A549 (cell line): ENCODE measurements around the gene SH2D2A. TPM values are rescaled to one million over a fixed set of nuclear protein-coding genes. Genes with fewer than 3 reads are reported as not detected.
A peak's percentile ranks its signal among the peaks of the same experiment; 100 is the strongest.

Source experiments
- ATAC-seq, 2 experiments: fragments of 200-7000 bp in 1 of 2; fragments of >200 bp in 1 of 2; cut with Nextera tagmentation in 1 of 2; cut with Tn5 transposase in 1 of 2; 3 replicates each; pipeline versions ENCODE4 v1.8.0 to v1.9.1; 2018 to 2020; ENCODE audit warnings: mild to moderate bottlenecking in 1 of 2, moderate library complexity in 1 of 2
- CTCF ChIA-PET: fragments of 300-600 bp; sonication (Branson Sonifier 250); formaldehyde crosslinking; extraction: SDS; loops from one replicate; lab custom pipeline; 2021; ENCODE audit warnings: antibody characterized with exemption, inconsistent platforms; lab: Yijun Ruan, JAX
- POLR2A ChIA-PET: fragments of 350-600 bp; formaldehyde crosslinking; extraction: SDS; loops from one replicate; lab custom pipeline; 2021; ENCODE audit warnings: antibody characterized with exemption, inconsistent platforms; lab: Yijun Ruan, JAX
- DNase-seq, 2 experiments: peaks; one replicate each; pipeline versions ENCODE4 v3.0.0 to v3.0.0-alpha.2; 2011 to 2016; ENCODE audit warnings: low read depth in 1 of 2, low spot score in 1 of 2
- FAIRE-seq: peaks from 2 replicates; lab custom pipeline; 2011; peaks lifted over from hg19 to GRCh38; lab: Jason Lieb, UNC
- H3K27ac ChIP-seq, 2 experiments: fragments of >200 bp; sonication (Bioruptor Twin); formaldehyde crosslinking; 3 replicates each; pipeline ENCODE4 v1.5.1; 2016 to 2017
- H3K4me1 ChIP-seq: fragments of >200 bp; sonication (Bioruptor Twin); formaldehyde crosslinking; 3 replicates; pipeline ENCODE4 v1.6.1; 2016
- H3K4me2 ChIP-seq: fragments of >200 bp; sonication (Bioruptor Twin); formaldehyde crosslinking; 3 replicates; pipeline ENCODE4 v1.6.1; 2016
- H3K4me3 ChIP-seq: fragments of >200 bp; sonication (Bioruptor Twin); formaldehyde crosslinking; 3 replicates; pipeline ENCODE4 v1.5.1; 2016
- H3K9me3 ChIP-seq: fragments of >200 bp; sonication (Bioruptor Twin); formaldehyde crosslinking; 3 replicates; pipeline ENCODE4 v1.6.1; 2016
- CBX8 ChIP-seq: fragments of 200-600 bp; sonication (generic); IDR thresholded peaks from 2 replicates; pipeline ENCODE4 v1.6.1; 2016
- CTCF ChIP-seq: fragments of >200 bp; sonication (Bioruptor Twin); formaldehyde crosslinking; IDR thresholded peaks from 3 replicates; pipeline ENCODE4 v1.5.1; 2016
- ESRRA ChIP-seq: fragments of 150-350 bp; IDR thresholded peaks from 2 replicates; pipeline ENCODE4 v1.6.1; 2014; ENCODE audit warnings: mild to moderate bottlenecking, low read length, borderline replicate concordance
- FOXS1 ChIP-seq: fragments of 250-450 bp; sonication (Bioruptor Pico); IDR thresholded peaks from 2 replicates; pipeline ENCODE4 v1.5.0; 2020; ENCODE audit warnings: mild to moderate bottlenecking, moderate library complexity
- HEYL ChIP-seq: fragments of 250-450 bp; sonication (Bioruptor Pico); IDR thresholded peaks from 2 replicates; pipeline ENCODE4 v1.8.0; 2021; ENCODE audit warnings: mild to moderate bottlenecking, moderate library complexity
- HOXA7 ChIP-seq: fragments of 250-450 bp; sonication (Bioruptor Pico); IDR thresholded peaks from 2 replicates; pipeline ENCODE4 v1.5.0; 2020; ENCODE audit warnings: mild to moderate bottlenecking, moderate library complexity
- JUN ChIP-seq, 2 experiments: fragments of >200 bp; sonication (Bioruptor Twin); formaldehyde crosslinking; IDR thresholded peaks; 2 replicates in 1 of 2; 3 replicates in 1 of 2; pipeline ENCODE4 v1.6.1; 2016 to 2017
- JUNB ChIP-seq: fragments of >200 bp; sonication (Bioruptor Twin); formaldehyde crosslinking; IDR thresholded peaks from 2 replicates; pipeline ENCODE4 v1.6.1; 2016
- KDM5A ChIP-seq: fragments of 200-600 bp; sonication (generic); IDR thresholded peaks from 2 replicates; pipeline ENCODE4 v1.6.1; 2016; ENCODE audit warnings: antibody characterized with exemption, mild to moderate bottlenecking
- MAZ ChIP-seq: fragments of 150-350 bp; IDR thresholded peaks from 2 replicates; pipeline ENCODE4 v1.6.1; 2014; ENCODE audit warnings: antibody characterized with exemption, low read depth, low read length, borderline replicate concordance
- MYC ChIP-seq: IDR thresholded peaks from 2 replicates; pipeline ENCODE4 v1.6.1; 2012; ENCODE audit warnings: mild to moderate bottlenecking, inconsistent platforms, low read length, improper control_type of control experiment, borderline replicate concordance
- NPAS2 ChIP-seq: fragments of 250-450 bp; sonication (Bioruptor Pico); IDR thresholded peaks from 2 replicates; pipeline ENCODE4 v1.8.0; 2022; ENCODE audit warnings: mild to moderate bottlenecking, moderate library complexity, borderline replicate concordance
- NR3C1 ChIP-seq: fragments of >200 bp; sonication (Bioruptor Twin); formaldehyde crosslinking; IDR thresholded peaks from 3 replicates; pipeline ENCODE4 v1.6.1; 2017
- PHF8 ChIP-seq: fragments of 200-600 bp; sonication (generic); IDR thresholded peaks from 2 replicates; pipeline ENCODE4 v1.6.1; 2016; ENCODE audit warnings: low read depth, mild to moderate bottlenecking, antibody characterized with exemption, moderate library complexity, borderline replicate concordance
- POLR2A ChIP-seq: IDR thresholded peaks from 2 replicates; pipeline ENCODE4 v1.6.1; 2012; ENCODE audit warnings: mild to moderate bottlenecking, low read length
- RAD21 ChIP-seq, 2 experiments: fragments of >200 bp in 1 of 2; sonication (Bioruptor Twin) in 1 of 2; formaldehyde crosslinking in 1 of 2; IDR thresholded peaks in 1 of 2; conservative IDR thresholded peaks in 1 of 2; 2 replicates in 1 of 2; 3 replicates in 1 of 2; pipeline ENCODE4 v1.6.1; 2012 to 2018; ENCODE audit warnings: inconsistent platforms in 1 of 2
- RARB ChIP-seq: fragments of 250-450 bp; sonication (Bioruptor Pico); IDR thresholded peaks from 2 replicates; pipeline ENCODE4 v1.8.0; 2021; ENCODE audit warnings: mild to moderate bottlenecking, moderate library complexity
- RCOR1 ChIP-seq: fragments of 150-350 bp; IDR thresholded peaks from 2 replicates; pipeline ENCODE4 v1.6.1; 2014; ENCODE audit warnings: antibody characterized with exemption, low read length, low read depth
- SMC3 ChIP-seq: fragments of >200 bp; sonication (Bioruptor Twin); formaldehyde crosslinking; IDR thresholded peaks from 3 replicates; pipeline ENCODE4 v1.6.1; 2018; ENCODE audit warnings: inconsistent platforms
- ZFP36 ChIP-seq: fragments of 450-650 bp; IDR thresholded peaks from 2 replicates; pipeline ENCODE4 v1.6.1; 2014; ENCODE audit warnings: borderline replicate concordance; ENCODE audit not compliant: partially characterized antibody
- WGBS: methylation state at CpG from one replicate; pipeline ENCODE4 v1.1.6; 2017; ENCODE audit errors: missing lambda C conversion rate; 5-methylcytosine and 5-hydroxymethylcytosine counted together
- polyA plus RNA-seq, 4 experiments: library from polyadenylated mRNA; depleted of rRNA in 3 of 4; stranded (reverse); fragments of >200 nt; fragmentation: RNase III in 1 of 4; extraction: RNeasy Plus Mini Kit Qiagen cat#74134 plus additional on column Dnase treatment in 1 of 4; gene quantifications; 2 replicates in 3 of 4; 3 replicates in 1 of 4; pipeline ENCODE4 v1.2.3, GENCODE V29; 2011 to 2017
- TF ChIP-seq, protein P1 (sequence below): fragments of 200-600 bp; sonication (generic); IDR thresholded peaks from 2 replicates; pipeline ENCODE4 v1.6.1; 2016; ENCODE audit warnings: antibody characterized with exemption, mild to moderate bottlenecking, moderate library complexity

Gene SH2D2A
- polyA plus RNA-seq, 2 of the 4 experiments (the other 2 are of a cell fraction) = 1.6 to 1.8 TPM

GRCh38 chr1:156840186-156840897 is 23.7 kb upstream of the SH2D2A start:
- H3K4me1 ChIP-seq = no peaks in the 10 kb centered on the region
- H3K27ac ChIP-seq = no peak overlapping the region
- ChIA-PET POLR2A (no interaction called here), CTCF (interaction anchor here (1.4 to 12.5 kb wide), 6 partner anchors 15 to 114 kb away, joined by 3 to 289 read pairs (median 8); partner anchors contain the start of genes INSRR and NTRK1)
- DNase-seq (no peak), FAIRE-seq (no peak), ATAC-seq (no peak)
- H3K4me2 ChIP-seq = no peak overlapping the region
- 38% methylated on average over 8 of the region's 8 CpGs for WGBS
- no peak overlapping the region for H3K4me3 ChIP-seq
- no peaks in the 10 kb centered on the region for H3K9me3 ChIP-seq
- TF ChIP-seq RCOR1 = no peak
- no peak for TF ChIP-seq HEYL
- TF ChIP-seq POLR2A = no peak
- no peak for TF ChIP-seq KDM5A

DNA sequence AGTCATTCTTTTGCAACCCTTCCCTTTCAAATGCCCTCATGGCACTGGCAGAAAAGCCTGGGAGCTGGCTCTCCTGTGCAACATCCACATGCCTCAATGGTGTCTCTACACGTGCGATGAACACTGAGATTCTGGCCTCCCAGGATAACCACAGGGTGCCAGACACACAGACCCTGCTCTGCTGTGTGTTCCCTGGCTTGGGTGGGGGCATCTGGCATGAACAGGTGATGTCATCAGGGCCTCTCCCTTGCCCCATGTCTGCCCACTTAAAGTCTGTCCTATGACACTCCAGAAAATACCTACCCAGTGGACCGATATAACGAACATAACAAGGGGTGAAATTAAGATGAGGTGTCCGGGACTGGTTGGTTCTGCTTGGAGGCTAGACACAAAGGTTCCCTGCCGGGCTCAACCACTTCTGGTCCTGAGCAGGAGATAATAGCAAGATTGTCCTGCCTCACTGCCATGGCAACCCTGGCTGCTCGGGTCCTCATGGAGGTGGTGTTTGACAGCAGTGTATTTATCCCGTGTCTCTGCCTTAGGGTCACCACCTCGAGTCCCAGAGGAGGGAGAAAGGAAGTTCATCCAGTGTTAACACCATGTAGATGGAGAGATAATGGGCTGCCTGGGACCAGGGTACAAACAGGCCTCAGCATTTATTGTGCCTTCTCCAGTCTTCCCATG is 22.9 kb upstream of the SH2D2A start:
- ChIA-PET POLR2A (no interaction called here), CTCF (interaction anchor here (0.8 to 12.5 kb wide), 34 partner anchors 14 to 198 kb away, joined by 3 to 289 read pairs (median 7); partner anchors contain the start of genes INSRR, LRRC71, NTRK1 and PRCC)
- FAIRE-seq = no peak
- ATAC-seq = peak in 1 of 2 experiments; percentile 9; a peak in 2 of 6 replicates
- Histone ChIP-seq H3K9me3 (no peaks in the 10 kb centered on the region), H3K4me1 (no peaks in the 10 kb centered on the region), H3K4me3 (no peak overlapping the region), H3K4me2 (no peak overlapping the region), H3K27ac (no peak overlapping the region)
- no peak for DNase-seq
- TF ChIP-seq NR3C1 (no peak), CBX8 (no peak), PHF8 (no peak), ESRRA (no peak), FOXS1 (CRISPR knock-in tag) (no peak)
- 24% methylated on average over 9 of the region's 9 CpGs for WGBS

DNA sequence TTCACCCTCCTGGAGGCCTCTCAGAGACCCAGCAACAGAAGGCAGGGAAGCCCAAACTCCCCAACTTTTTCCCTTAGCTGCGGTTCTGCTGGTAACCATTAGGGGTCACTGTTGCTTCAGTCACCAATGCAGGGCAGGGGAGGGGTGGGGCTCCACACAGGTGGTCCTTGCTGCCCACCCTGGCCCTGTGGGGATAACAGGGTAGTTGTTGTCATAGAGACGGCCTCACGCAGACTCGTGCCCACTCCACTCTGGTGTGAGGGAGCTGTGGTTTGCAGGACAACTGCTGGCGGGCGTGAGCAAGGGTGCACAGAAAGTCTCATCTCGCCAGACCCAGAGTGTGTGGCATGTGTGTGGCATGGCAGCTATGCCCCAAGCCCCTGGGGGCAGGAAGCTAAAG is 22.3 kb upstream of the SH2D2A start:
- FAIRE-seq (no peak), DNase-seq (peak in 1 of 2 experiments; percentile 72), ATAC-seq (peak; percentile 60 to 85; a peak in 5 of 6 replicates)
- Histone ChIP-seq H3K27ac (no peak overlapping the region), H3K4me3 (no peak overlapping the region), H3K4me1 (no peaks in the 10 kb centered on the region), H3K9me3 (no peaks in the 10 kb centered on the region), H3K4me2 (no peak overlapping the region)
- TF ChIP-seq HOXA7 = no peak
- no peak for TF ChIP-seq MAZ
- peak; percentile 68 for TF ChIP-seq SMC3
- peak; percentile 83 to 87 for TF ChIP-seq RAD21 (conservative IDR thresholded peaks at IDR 0.05 in 1 of 2, IDR thresholded peaks at IDR 0.05 in 1 of 2)
- TF ChIP-seq CTCF = peak; percentile 81
- no peak for TF ChIP-seq JUNB
- 67% methylated on average over 4 of the region's 7 CpGs for WGBS
- CTCF ChIA-PET = interaction anchor here (0.7 to 12.5 kb wide), 49 partner anchors 13 to 317 kb away, joined by 3 to 289 read pairs (median 6); partner anchors contain the start of genes CRABP2, INSRR, LRRC71 and NTRK1
- POLR2A ChIA-PET = no interaction called here

DNA sequence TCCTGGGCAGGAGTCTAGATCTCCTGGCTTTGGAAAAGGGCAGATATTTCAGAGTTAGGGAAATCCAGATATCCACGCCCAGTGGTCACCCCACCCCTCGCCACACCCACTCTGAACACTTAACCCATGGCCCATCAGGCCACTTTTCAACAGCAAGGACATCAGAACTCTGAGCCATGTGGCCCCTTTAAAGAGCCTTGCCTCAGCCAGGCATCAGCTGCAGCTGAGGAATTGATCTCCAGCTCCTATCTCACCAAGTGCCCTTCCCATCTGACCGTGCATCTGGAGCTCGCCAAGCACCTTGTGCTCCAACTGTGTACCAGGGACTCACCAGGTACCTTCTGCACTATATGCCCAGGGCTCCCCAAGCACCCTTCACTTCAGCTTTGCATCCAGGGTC is 20.2 kb upstream of the SH2D2A start:
- Histone ChIP-seq H3K4me2 (no peak overlapping the region), H3K4me3 (no peak overlapping the region), H3K27ac (no peak overlapping the region), H3K4me1 (no peaks in the 10 kb centered on the region), H3K9me3 (no peaks in the 10 kb centered on the region)
- ATAC-seq (no peak), FAIRE-seq (no peak), DNase-seq (no peak)
- POLR2A ChIA-PET = no interaction called here
- CTCF ChIA-PET = interaction anchor here (0.8 to 12.5 kb wide), 16 partner anchors 11 to 148 kb away, joined by 3 to 289 read pairs (median 10); partner anchors contain the start of genes CRABP2, INSRR, NTRK1 and SH2D2A
- WGBS = 47% methylated on average over 3 of the region's 4 CpGs
- TF ChIP-seq JUN (IDR thresholded peaks at IDR 0.05) (no peak), NPAS2 (no peak), NR3C1 (no peak), RARB (no peak), ZFP36 (no peak), RCOR1 (no peak), POLR2A (no peak), HEYL (no peak), MYC (no peak)
- TF ChIP-seq, protein P1, sequence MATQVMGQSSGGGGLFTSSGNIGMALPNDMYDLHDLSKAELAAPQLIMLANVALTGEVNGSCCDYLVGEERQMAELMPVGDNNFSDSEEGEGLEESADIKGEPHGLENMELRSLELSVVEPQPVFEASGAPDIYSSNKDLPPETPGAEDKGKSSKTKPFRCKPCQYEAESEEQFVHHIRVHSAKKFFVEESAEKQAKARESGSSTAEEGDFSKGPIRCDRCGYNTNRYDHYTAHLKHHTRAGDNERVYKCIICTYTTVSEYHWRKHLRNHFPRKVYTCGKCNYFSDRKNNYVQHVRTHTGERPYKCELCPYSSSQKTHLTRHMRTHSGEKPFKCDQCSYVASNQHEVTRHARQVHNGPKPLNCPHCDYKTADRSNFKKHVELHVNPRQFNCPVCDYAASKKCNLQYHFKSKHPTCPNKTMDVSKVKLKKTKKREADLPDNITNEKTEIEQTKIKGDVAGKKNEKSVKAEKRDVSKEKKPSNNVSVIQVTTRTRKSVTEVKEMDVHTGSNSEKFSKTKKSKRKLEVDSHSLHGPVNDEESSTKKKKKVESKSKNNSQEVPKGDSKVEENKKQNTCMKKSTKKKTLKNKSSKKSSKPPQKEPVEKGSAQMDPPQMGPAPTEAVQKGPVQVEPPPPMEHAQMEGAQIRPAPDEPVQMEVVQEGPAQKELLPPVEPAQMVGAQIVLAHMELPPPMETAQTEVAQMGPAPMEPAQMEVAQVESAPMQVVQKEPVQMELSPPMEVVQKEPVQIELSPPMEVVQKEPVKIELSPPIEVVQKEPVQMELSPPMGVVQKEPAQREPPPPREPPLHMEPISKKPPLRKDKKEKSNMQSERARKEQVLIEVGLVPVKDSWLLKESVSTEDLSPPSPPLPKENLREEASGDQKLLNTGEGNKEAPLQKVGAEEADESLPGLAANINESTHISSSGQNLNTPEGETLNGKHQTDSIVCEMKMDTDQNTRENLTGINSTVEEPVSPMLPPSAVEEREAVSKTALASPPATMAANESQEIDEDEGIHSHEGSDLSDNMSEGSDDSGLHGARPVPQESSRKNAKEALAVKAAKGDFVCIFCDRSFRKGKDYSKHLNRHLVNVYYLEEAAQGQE = no peak
